Subcutaneous abdominal adipose tissue (tissue), 5 donors: ENCODE data around the gene BDP1.
"Not testable (repeated sequence)": the region's sequence is repeated elsewhere in the genome, so short reads cannot be mapped to it uniquely, and the experiment has no call there.

Experiments used
- H3K27ac ChIP-seq: one replicate; pipeline ENCODE4 v1.7.0; 2013; ENCODE audit warnings: low read depth, mild to moderate bottlenecking, inconsistent platforms, low read length, moderate library complexity
- H3K27me3 ChIP-seq, 5 donors: one replicate each; pipeline ENCODE4 v1.7.0; 2013; ENCODE audit warnings: low read length in 5 of 5, inconsistent platforms in 1 of 5; ENCODE audit not compliant: control insufficient read depth in 5 of 5, insufficient read depth in 4 of 5
- H3K36me3 ChIP-seq, 5 donors: one replicate each; pipeline ENCODE4 v1.7.0; 2013; ENCODE audit warnings: low read length in 5 of 5; ENCODE audit not compliant: control insufficient read depth in 5 of 5, insufficient read depth in 5 of 5
- H3K4me1 ChIP-seq, 5 donors: one replicate each; pipeline ENCODE4 v1.7.0; 2013; ENCODE audit warnings: low read length in 5 of 5, mild to moderate bottlenecking in 3 of 5, moderate library complexity in 1 of 5; ENCODE audit not compliant: control insufficient read depth in 5 of 5, insufficient read depth in 5 of 5
- H3K4me3 ChIP-seq, 5 donors: one replicate each; pipeline ENCODE4 v1.7.0; 2013; ENCODE audit warnings: low read length in 5 of 5, low read depth in 1 of 5
- H3K9ac ChIP-seq, 5 donors: one replicate each; pipeline ENCODE4 v1.7.0; 2013; ENCODE audit warnings: low read length in 5 of 5, mild to moderate bottlenecking in 4 of 5, moderate library complexity in 3 of 5
- H3K9me3 ChIP-seq, 5 donors: one replicate each; pipeline ENCODE4 v1.7.0; 2013; ENCODE audit warnings: low read length in 5 of 5; ENCODE audit not compliant: control insufficient read depth in 5 of 5
- donor health status: healthy.
- donor health status: healthy.
- donor health status: healthy.
- donor health status: healthy.
- donor health status: healthy.

Gene BDP1

GRCh38 chr5:71441564-71441963 lies 13.9 kb upstream of the BDP1 start:
- not testable (repeated sequence) for H3K27ac ChIP-seq

GRCh38 chr5:71443891-71444290 lies 11.6 kb upstream of the BDP1 start:
- H3K36me3 ChIP-seq, H3K27ac ChIP-seq, H3K9me3 ChIP-seq, H3K27me3 ChIP-seq, H3K9ac ChIP-seq, H3K4me1 ChIP-seq, H3K4me3 ChIP-seq: not testable (repeated sequence)

More at GRCh38 chr5:71441564-71441963, 13.9 kb upstream of the BDP1 start:
- not testable (repeated sequence) for H3K4me3 ChIP-seq, H3K36me3 ChIP-seq, H3K9me3 ChIP-seq, H3K27me3 ChIP-seq, H3K4me1 ChIP-seq, H3K9ac ChIP-seq

GRCh38 chr5:71445015-71445414 lies 10.4 kb upstream of the BDP1 start:
- not testable (repeated sequence) for H3K4me1 ChIP-seq, H3K4me3 ChIP-seq, H3K27me3 ChIP-seq, H3K27ac ChIP-seq, H3K9me3 ChIP-seq, H3K36me3 ChIP-seq, H3K9ac ChIP-seq

GRCh38 chr5:71445523-71446152 lies 9.8 kb upstream of the BDP1 start:
- peak overlapping the region in 1 of 5 donors; percentile 36 for H3K4me3 ChIP-seq
- not testable (repeated sequence) for H3K4me1 ChIP-seq, H3K9ac ChIP-seq, H3K9me3 ChIP-seq, H3K27me3 ChIP-seq, H3K27ac ChIP-seq, H3K36me3 ChIP-seq

- H3K9ac ChIP-seq = not testable (repeated sequence)
Observed at GRCh38 chr5:71446540-71447216, 8.8 kb upstream of the BDP1 start.

GRCh38 chr5:71447218-71447808 lies 8.1 kb upstream of the BDP1 start:
- H3K27ac ChIP-seq, H3K4me3 ChIP-seq, H3K4me1 ChIP-seq, H3K36me3 ChIP-seq, H3K9me3 ChIP-seq, H3K9ac ChIP-seq: not testable (repeated sequence)
- H3K27me3 ChIP-seq = peaks cover 0 to 14% (median 6%) of the 10 kb centered on the region in 5 donors

More at GRCh38 chr5:71446540-71447216, 8.8 kb upstream of the BDP1 start:
- not testable (repeated sequence) for H3K9me3 ChIP-seq, H3K36me3 ChIP-seq, H3K27me3 ChIP-seq, H3K4me1 ChIP-seq, H3K4me3 ChIP-seq, H3K27ac ChIP-seq

GRCh38 chr5:71452876-71453275 lies 2.6 kb upstream of the BDP1 start:
- no peak overlapping the region for H3K27ac ChIP-seq
- H3K27me3 ChIP-seq = peaks cover 0 to 10% (median 6%) of the 10 kb centered on the region in 5 donors
- H3K4me3 ChIP-seq = no peak overlapping the region
- H3K9ac ChIP-seq = no peak overlapping the region
- H3K4me1 ChIP-seq = peaks cover 0 to 23% (median 20%) of the 10 kb centered on the region in 5 donors
- H3K9me3 ChIP-seq = no peaks in the 10 kb centered on the region
- no peaks in the 10 kb centered on the region for H3K36me3 ChIP-seq

GRCh38 chr5:71454913-71455312 lies 538 bp upstream of the BDP1 start:
- Histone ChIP-seq H3K9ac (peak overlapping the region in 3 of 5 donors; percentile 85 to 95 (median 94)), H3K9me3 (no peaks in the 10 kb centered on the region)

GRCh38 chr5:71456362-71456743 lies 902 bp downstream of the BDP1 start:
- H3K27ac ChIP-seq = peak overlapping the region; percentile 88
- H3K4me3 ChIP-seq = peak overlapping the region; percentile 90 to 99 (median 93)
- H3K36me3 ChIP-seq = peaks cover 15 to 29% (median 20%) of the 10 kb centered on the region in 5 donors

More at GRCh38 chr5:71454913-71455312, 538 bp upstream of the BDP1 start:
- H3K36me3 ChIP-seq = peaks cover 12 to 15% (median 14%) of the 10 kb centered on the region in 5 donors
- peaks cover 0 to 10% (median 6%) of the 10 kb centered on the region in 5 donors for H3K27me3 ChIP-seq
- H3K4me1 ChIP-seq = peaks cover 0 to 23% (median 20%) of the 10 kb centered on the region in 5 donors
- peak overlapping the region; percentile 90 to 99 (median 93) for H3K4me3 ChIP-seq
- H3K27ac ChIP-seq = peak overlapping the region; percentile 88

GRCh38 chr5:71457106-71457505 lies 1.7 kb downstream of the BDP1 start:
- peaks cover 0 to 2% (median 0%) of the 10 kb centered on the region in 5 donors for H3K27me3 ChIP-seq
- no peak overlapping the region for H3K27ac ChIP-seq
- H3K9me3 ChIP-seq = no peaks in the 10 kb centered on the region
- peaks cover 18 to 35% (median 20%) of the 10 kb centered on the region in 5 donors for H3K36me3 ChIP-seq
- peak overlapping the region in 2 of 5 donors; percentile 90 to 99 for H3K4me3 ChIP-seq
- H3K9ac ChIP-seq = peak overlapping the region in 1 of 5 donors; percentile 11
- peaks cover 0 to 23% (median 20%) of the 10 kb centered on the region in 5 donors for H3K4me1 ChIP-seq

More at GRCh38 chr5:71456362-71456743, 902 bp downstream of the BDP1 start:
- no peaks in the 10 kb centered on the region for H3K9me3 ChIP-seq
- H3K4me1 ChIP-seq = peaks cover 0 to 23% (median 20%) of the 10 kb centered on the region in 5 donors
- H3K27me3 ChIP-seq = peaks cover 0 to 6% (median 2%) of the 10 kb centered on the region in 5 donors
- H3K9ac ChIP-seq = peak overlapping the region; percentile 85 to 98 (median 94)
